WTC11 (cell line): ENCODE measurements around the gene COL4A2. TPM values are rescaled to one million over a fixed set of nuclear protein-coding genes. Genes with fewer than 3 reads are reported as not detected.
A peak's percentile ranks its signal among the peaks of the same experiment; 100 is the strongest.

Experiments used
- ATAC-seq: fragments of 200-7000 bp; cut with Tn5 transposase; 2 replicates; pipeline ENCODE4 v1.10.0; 2021; ENCODE audit warnings: mild to moderate bottlenecking, moderate library complexity
- CTCF ChIA-PET: fragments of 300-600 bp; sonication (Branson Sonifier 250); formaldehyde crosslinking; loops from one replicate; lab custom pipeline; 2021; ENCODE audit warnings: antibody characterized with exemption; lab: Charles Lee
- POLR2A ChIA-PET: fragments of 350-600 bp; sonication (Branson Sonifier 250); formaldehyde crosslinking; loops from one replicate; lab custom pipeline; 2021; ENCODE audit warnings: antibody characterized with exemption; lab: Charles Lee
- DNase-seq: peaks from one replicate; pipeline ENCODE4 v3.0.0; 2021; ENCODE audit warnings: low spot score
- H3K27ac Mint-ChIP-seq: 2 replicates; pipeline ENCODE4 v1.8.0; 2021; ENCODE audit warnings: mixed read lengths
- H3K27me3 Mint-ChIP-seq: 2 replicates; pipeline ENCODE4 v1.8.0; 2021; ENCODE audit warnings: low read depth, mild to moderate bottlenecking, moderate library complexity, mixed read lengths
- H3K36me3 Mint-ChIP-seq: 2 replicates; pipeline ENCODE4 v1.8.0; 2021; ENCODE audit warnings: mixed read lengths
- H3K4me1 Mint-ChIP-seq: 2 replicates; pipeline ENCODE4 v1.8.0; 2022; ENCODE audit warnings: mixed read lengths
- H3K4me3 Mint-ChIP-seq: 2 replicates; pipeline ENCODE4 v1.8.0; 2021; ENCODE audit warnings: mild to moderate bottlenecking, moderate library complexity, mixed read lengths
- H3K9me3 Mint-ChIP-seq: 2 replicates; pipeline ENCODE4 v1.8.0; 2021; ENCODE audit warnings: mixed read lengths
- ESRRA ChIP-seq: sonication (generic); formaldehyde crosslinking; IDR thresholded peaks from 2 replicates; pipeline ENCODE4 v1.8.1; 2022; ENCODE audit warnings: mild to moderate bottlenecking, missing genetic modification reagents, borderline replicate concordance
- FOXP1 ChIP-seq: sonication (generic); formaldehyde crosslinking; IDR thresholded peaks from 2 replicates; pipeline ENCODE4 v1.8.0; 2022; ENCODE audit warnings: missing genetic modification reagents, mild to moderate bottlenecking, moderate library complexity, borderline replicate concordance
- GTF2I ChIP-seq: fragments of 250-450 bp; sonication (Bioruptor Pico); conservative IDR thresholded peaks from 2 replicates; pipeline ENCODE4 v1.4.0; 2021; ENCODE audit warnings: mild to moderate bottlenecking
- JAZF1 ChIP-seq: fragments of 250-450 bp; sonication (Bioruptor Pico); IDR thresholded peaks from 2 replicates; pipeline ENCODE4 v1.9.0; 2021; ENCODE audit warnings: moderate library complexity, mild to moderate bottlenecking, inconsistent platforms
- NFATC4 ChIP-seq: fragments of 250-450 bp; sonication (Bioruptor Pico); IDR thresholded peaks from 2 replicates; pipeline ENCODE4 v1.9.0; 2021; ENCODE audit warnings: mild to moderate bottlenecking
- NR1H2 ChIP-seq: sonication (generic); formaldehyde crosslinking; IDR thresholded peaks from 2 replicates; pipeline ENCODE4 v1.9.0; 2021; ENCODE audit warnings: mild to moderate bottlenecking, moderate library complexity, missing genetic modification reagents
- RELA ChIP-seq: sonication (generic); formaldehyde crosslinking; IDR thresholded peaks from 2 replicates; pipeline ENCODE4 v1.8.1; 2022; ENCODE audit warnings: missing genetic modification reagents, mild to moderate bottlenecking, borderline replicate concordance
- TCF7 ChIP-seq: sonication (generic); formaldehyde crosslinking; IDR thresholded peaks from 2 replicates; pipeline ENCODE4 v1.8.0; 2022; ENCODE audit warnings: mild to moderate bottlenecking, low read depth, missing genetic modification reagents, moderate library complexity
- ZNF219 ChIP-seq: sonication (generic); formaldehyde crosslinking; IDR thresholded peaks from 2 replicates; pipeline ENCODE4 v1.8.0; 2023; ENCODE audit warnings: missing genetic modification reagents, mild to moderate bottlenecking, borderline replicate concordance
- ZNF396 ChIP-seq: fragments of 250-450 bp; sonication (Bioruptor Pico); IDR thresholded peaks from 2 replicates; pipeline ENCODE4 v1.8.0; 2021; ENCODE audit warnings: mild to moderate bottlenecking, moderate library complexity, borderline replicate concordance
- ZNF423 ChIP-seq: fragments of 250-450 bp; sonication (Bioruptor Pico); IDR thresholded peaks from 2 replicates; pipeline ENCODE4 v2.1.2; 2022; ENCODE audit warnings: mild to moderate bottlenecking, moderate library complexity
- ZNF425 ChIP-seq: fragments of 250-450 bp; sonication (Bioruptor Pico); conservative IDR thresholded peaks from 2 replicates; pipeline ENCODE4 v1.9.0; 2021; ENCODE audit warnings: mild to moderate bottlenecking
- total RNA-seq: library from RNA; stranded (reverse); gene quantifications from 3 replicates; pipeline ENCODE4 v1.2.3, GENCODE V29; 2021
- TF ChIP-seq, protein P1 (sequence below): fragments of 250-450 bp; sonication (Bioruptor Pico); IDR thresholded peaks from 2 replicates; pipeline ENCODE4 v1.9.0; 2021; ENCODE audit warnings: mild to moderate bottlenecking, borderline replicate concordance
- TF ChIP-seq, protein P2 (sequence below): sonication (generic); formaldehyde crosslinking; IDR thresholded peaks from 2 replicates; pipeline ENCODE4 v1.8.1; 2023; ENCODE audit warnings: mild to moderate bottlenecking, missing genetic modification reagents
- TF ChIP-seq, protein P3 (sequence below): sonication (generic); formaldehyde crosslinking; conservative IDR thresholded peaks from 2 replicates; pipeline ENCODE4 v1.8.1; 2023; ENCODE audit warnings: mild to moderate bottlenecking, low read depth, missing genetic modification reagents, moderate library complexity
- TF ChIP-seq, protein P4 (sequence below): sonication (generic); formaldehyde crosslinking; IDR thresholded peaks from 2 replicates; pipeline ENCODE4 v1.8.1; 2022; ENCODE audit warnings: low read depth, mild to moderate bottlenecking, moderate library complexity, missing genetic modification reagents, borderline replicate concordance

COL4A2 gene
- total RNA-seq, 1 experiment from 2014 or later: 109 TPM

- TF ChIP-seq TCF7 (CRISPR knock-in tag) (no peak), ZNF219 (no peak), ZNF425 (CRISPR knock-in tag) (no peak)
These were observed 72.3 kb downstream of the COL4A2 start (continued) for GRCh38 chr13:110379358-110379757.

- CTCF ChIA-PET: interaction anchor here (0.5 to 7.0 kb wide), 9 partner anchors 16 to 158 kb away, joined by 3 to 33 read pairs (median 4); partner anchors contain the start of genes COL4A1 and COL4A2
- peak overlapping the region; percentile 37 for H3K4me3 Mint-ChIP-seq
- peak; percentile 86 for ATAC-seq
- TF ChIP-seq ZNF425 (CRISPR knock-in tag): no peak
- TF ChIP-seq, all 79 proteins: peak for 0
- no peak overlapping the region; the same call in 1 of the 2 replicates for H3K27ac Mint-ChIP-seq
- H3K36me3 Mint-ChIP-seq: peaks cover 9% of the 10 kb centered on the region
- no peak for DNase-seq
- H3K9me3 Mint-ChIP-seq: peaks cover 11% of the 10 kb centered on the region
- H3K4me1 Mint-ChIP-seq: peaks cover 28% of the 10 kb centered on the region
- H3K27me3 Mint-ChIP-seq: peaks cover 31% of the 10 kb centered on the region
- POLR2A ChIA-PET: no interaction called here
These were observed 72.8 kb downstream of the COL4A2 start for GRCh38 chr13:110379905-110380341.

GRCh38 chr13:110380359-110381028 is 73.4 kb downstream of the COL4A2 start:
- DNase-seq (no peak), ATAC-seq (no peak)
- ChIA-PET CTCF (interaction anchor here (1.2 to 7.0 kb wide), 5 partner anchors 17 to 133 kb away, joined by 3 to 33 read pairs (median 9); partner anchors contain the start of genes COL4A1 and COL4A2), POLR2A (no interaction called here)
- H3K9me3 Mint-ChIP-seq: peaks cover 11% of the 10 kb centered on the region
- peaks cover 13% of the 10 kb centered on the region for H3K36me3 Mint-ChIP-seq
- no peak overlapping the region for H3K27ac Mint-ChIP-seq
- peaks cover 28% of the 10 kb centered on the region for H3K4me1 Mint-ChIP-seq
- H3K4me3 Mint-ChIP-seq: no peak overlapping the region
- peaks cover 31% of the 10 kb centered on the region for H3K27me3 Mint-ChIP-seq
- no peak for TF ChIP-seq FOXP1 (CRISPR knock-in tag)
- TF ChIP-seq RELA (CRISPR knock-in tag): no peak
- TF ChIP-seq, protein P1, sequence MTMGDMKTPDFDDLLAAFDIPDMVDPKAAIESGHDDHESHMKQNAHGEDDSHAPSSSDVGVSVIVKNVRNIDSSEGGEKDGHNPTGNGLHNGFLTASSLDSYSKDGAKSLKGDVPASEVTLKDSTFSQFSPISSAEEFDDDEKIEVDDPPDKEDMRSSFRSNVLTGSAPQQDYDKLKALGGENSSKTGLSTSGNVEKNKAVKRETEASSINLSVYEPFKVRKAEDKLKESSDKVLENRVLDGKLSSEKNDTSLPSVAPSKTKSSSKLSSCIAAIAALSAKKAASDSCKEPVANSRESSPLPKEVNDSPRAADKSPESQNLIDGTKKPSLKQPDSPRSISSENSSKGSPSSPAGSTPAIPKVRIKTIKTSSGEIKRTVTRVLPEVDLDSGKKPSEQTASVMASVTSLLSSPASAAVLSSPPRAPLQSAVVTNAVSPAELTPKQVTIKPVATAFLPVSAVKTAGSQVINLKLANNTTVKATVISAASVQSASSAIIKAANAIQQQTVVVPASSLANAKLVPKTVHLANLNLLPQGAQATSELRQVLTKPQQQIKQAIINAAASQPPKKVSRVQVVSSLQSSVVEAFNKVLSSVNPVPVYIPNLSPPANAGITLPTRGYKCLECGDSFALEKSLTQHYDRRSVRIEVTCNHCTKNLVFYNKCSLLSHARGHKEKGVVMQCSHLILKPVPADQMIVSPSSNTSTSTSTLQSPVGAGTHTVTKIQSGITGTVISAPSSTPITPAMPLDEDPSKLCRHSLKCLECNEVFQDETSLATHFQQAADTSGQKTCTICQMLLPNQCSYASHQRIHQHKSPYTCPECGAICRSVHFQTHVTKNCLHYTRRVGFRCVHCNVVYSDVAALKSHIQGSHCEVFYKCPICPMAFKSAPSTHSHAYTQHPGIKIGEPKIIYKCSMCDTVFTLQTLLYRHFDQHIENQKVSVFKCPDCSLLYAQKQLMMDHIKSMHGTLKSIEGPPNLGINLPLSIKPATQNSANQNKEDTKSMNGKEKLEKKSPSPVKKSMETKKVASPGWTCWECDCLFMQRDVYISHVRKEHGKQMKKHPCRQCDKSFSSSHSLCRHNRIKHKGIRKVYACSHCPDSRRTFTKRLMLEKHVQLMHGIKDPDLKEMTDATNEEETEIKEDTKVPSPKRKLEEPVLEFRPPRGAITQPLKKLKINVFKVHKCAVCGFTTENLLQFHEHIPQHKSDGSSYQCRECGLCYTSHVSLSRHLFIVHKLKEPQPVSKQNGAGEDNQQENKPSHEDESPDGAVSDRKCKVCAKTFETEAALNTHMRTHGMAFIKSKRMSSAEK (CRISPR knock-in tag): no peak
- TF ChIP-seq, protein P2, sequence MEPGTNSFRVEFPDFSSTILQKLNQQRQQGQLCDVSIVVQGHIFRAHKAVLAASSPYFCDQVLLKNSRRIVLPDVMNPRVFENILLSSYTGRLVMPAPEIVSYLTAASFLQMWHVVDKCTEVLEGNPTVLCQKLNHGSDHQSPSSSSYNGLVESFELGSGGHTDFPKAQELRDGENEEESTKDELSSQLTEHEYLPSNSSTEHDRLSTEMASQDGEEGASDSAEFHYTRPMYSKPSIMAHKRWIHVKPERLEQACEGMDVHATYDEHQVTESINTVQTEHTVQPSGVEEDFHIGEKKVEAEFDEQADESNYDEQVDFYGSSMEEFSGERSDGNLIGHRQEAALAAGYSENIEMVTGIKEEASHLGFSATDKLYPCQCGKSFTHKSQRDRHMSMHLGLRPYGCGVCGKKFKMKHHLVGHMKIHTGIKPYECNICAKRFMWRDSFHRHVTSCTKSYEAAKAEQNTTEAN: no peak
- TF ChIP-seq ESRRA: no peak
- TF ChIP-seq NR1H2 (CRISPR knock-in tag): no peak
- TF ChIP-seq, protein P3, sequence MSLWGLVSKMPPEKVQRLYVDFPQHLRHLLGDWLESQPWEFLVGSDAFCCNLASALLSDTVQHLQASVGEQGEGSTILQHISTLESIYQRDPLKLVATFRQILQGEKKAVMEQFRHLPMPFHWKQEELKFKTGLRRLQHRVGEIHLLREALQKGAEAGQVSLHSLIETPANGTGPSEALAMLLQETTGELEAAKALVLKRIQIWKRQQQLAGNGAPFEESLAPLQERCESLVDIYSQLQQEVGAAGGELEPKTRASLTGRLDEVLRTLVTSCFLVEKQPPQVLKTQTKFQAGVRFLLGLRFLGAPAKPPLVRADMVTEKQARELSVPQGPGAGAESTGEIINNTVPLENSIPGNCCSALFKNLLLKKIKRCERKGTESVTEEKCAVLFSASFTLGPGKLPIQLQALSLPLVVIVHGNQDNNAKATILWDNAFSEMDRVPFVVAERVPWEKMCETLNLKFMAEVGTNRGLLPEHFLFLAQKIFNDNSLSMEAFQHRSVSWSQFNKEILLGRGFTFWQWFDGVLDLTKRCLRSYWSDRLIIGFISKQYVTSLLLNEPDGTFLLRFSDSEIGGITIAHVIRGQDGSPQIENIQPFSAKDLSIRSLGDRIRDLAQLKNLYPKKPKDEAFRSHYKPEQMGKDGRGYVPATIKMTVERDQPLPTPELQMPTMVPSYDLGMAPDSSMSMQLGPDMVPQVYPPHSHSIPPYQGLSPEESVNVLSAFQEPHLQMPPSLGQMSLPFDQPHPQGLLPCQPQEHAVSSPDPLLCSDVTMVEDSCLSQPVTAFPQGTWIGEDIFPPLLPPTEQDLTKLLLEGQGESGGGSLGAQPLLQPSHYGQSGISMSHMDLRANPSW (CRISPR knock-in tag): no peak
- TF ChIP-seq ZNF423 (CRISPR knock-in tag): no peak
- no peak for TF ChIP-seq GTF2I (CRISPR knock-in tag)
- no peak for TF ChIP-seq NFATC4 (CRISPR knock-in tag)
- TF ChIP-seq JAZF1 (CRISPR knock-in tag): no peak
- TF ChIP-seq, protein P4, sequence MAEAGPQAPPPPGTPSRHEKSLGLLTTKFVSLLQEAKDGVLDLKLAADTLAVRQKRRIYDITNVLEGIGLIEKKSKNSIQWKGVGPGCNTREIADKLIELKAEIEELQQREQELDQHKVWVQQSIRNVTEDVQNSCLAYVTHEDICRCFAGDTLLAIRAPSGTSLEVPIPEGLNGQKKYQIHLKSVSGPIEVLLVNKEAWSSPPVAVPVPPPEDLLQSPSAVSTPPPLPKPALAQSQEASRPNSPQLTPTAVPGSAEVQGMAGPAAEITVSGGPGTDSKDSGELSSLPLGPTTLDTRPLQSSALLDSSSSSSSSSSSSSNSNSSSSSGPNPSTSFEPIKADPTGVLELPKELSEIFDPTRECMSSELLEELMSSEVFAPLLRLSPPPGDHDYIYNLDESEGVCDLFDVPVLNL (CRISPR knock-in tag): no peak
- no peak for TF ChIP-seq ZNF396
